Loucy (cell line): Measurements from ENCODE around the gene HIP1.

Source experiments
- H2AFZ ChIP-seq: fragments of 200-600 bp; sonication (generic); 2 replicates; pipeline ENCODE4 v1.6.0; 2016; ENCODE audit warnings: antibody characterized with exemption, mild to moderate bottlenecking, low read length, moderate library complexity
- H3F3A ChIP-seq: fragments of 200-600 bp; 2 replicates; pipeline ENCODE4 v1.6.0; 2016; ENCODE audit warnings: antibody characterized with exemption, low read depth, mild to moderate bottlenecking
- H3K27me3 ChIP-seq: fragments of 200-600 bp; sonication (generic); 2 replicates; pipeline ENCODE4 v1.6.1; 2014; ENCODE audit warnings: low read length, mild to moderate bottlenecking; ENCODE audit not compliant: insufficient read depth, poor library complexity, severe bottlenecking
- H3K36me3 ChIP-seq: fragments of 200-600 bp; sonication (generic); 2 replicates; pipeline ENCODE4 v1.6.1; 2016; ENCODE audit warnings: low read length; ENCODE audit not compliant: insufficient read depth
- H3K4me1 ChIP-seq: fragments of 200-600 bp; sonication (generic); 2 replicates; pipeline ENCODE4 v1.5.1; 2014; ENCODE audit warnings: low read length, mild to moderate bottlenecking; ENCODE audit not compliant: insufficient read depth, poor library complexity, severe bottlenecking
- H3K4me2 ChIP-seq: fragments of 200-600 bp; sonication (generic); 2 replicates; pipeline ENCODE4 v1.6.0; 2014; ENCODE audit warnings: antibody characterized with exemption, low read length, low read depth, mild to moderate bottlenecking; ENCODE audit not compliant: poor library complexity, severe bottlenecking
- H3K4me3 ChIP-seq: fragments of 200-600 bp; sonication (generic); 2 replicates; pipeline ENCODE4 v1.5.1; 2014; ENCODE audit warnings: low read length, mild to moderate bottlenecking, mixed read lengths; ENCODE audit not compliant: poor library complexity, severe bottlenecking
- H3K79me2 ChIP-seq: fragments of 200-600 bp; sonication (generic); 2 replicates; pipeline ENCODE4 v1.6.1; 2014; ENCODE audit warnings: low read length; ENCODE audit not compliant: insufficient read depth
- H3K9ac ChIP-seq: fragments of 200-600 bp; sonication (generic); 2 replicates; pipeline ENCODE4 v1.6.0; 2014; ENCODE audit warnings: mild to moderate bottlenecking, low read depth, low read length, moderate library complexity; ENCODE audit not compliant: poor library complexity, severe bottlenecking
- H3K9me2 ChIP-seq: fragments of 200-600 bp; sonication (generic); replicated peaks from 2 replicates; pipeline ENCODE4 v1.6.1; 2016; ENCODE audit warnings: low read depth, low read length, mixed read lengths
- H3K9me3 ChIP-seq: fragments of 200-600 bp; sonication (generic); 2 replicates; pipeline ENCODE4 v1.6.1; 2014; ENCODE audit warnings: mild to moderate bottlenecking, antibody characterized with exemption, low read length, low read depth; ENCODE audit not compliant: insufficient read depth
- H4K20me1 ChIP-seq: fragments of 200-600 bp; sonication (generic); 2 replicates; pipeline ENCODE4 v1.6.0; 2014; ENCODE audit warnings: antibody characterized with exemption, low read length, mild to moderate bottlenecking; ENCODE audit not compliant: insufficient read depth, poor library complexity, severe bottlenecking
- CTCF ChIP-seq: fragments of 200-600 bp; sonication (generic); conservative IDR thresholded peaks from 2 replicates; pipeline ENCODE4 v1.5.1; 2014; ENCODE audit warnings: mild to moderate bottlenecking, antibody characterized with exemption, low read length
- EZH2phosphoT487 ChIP-seq: fragments of 200-600 bp; IDR thresholded peaks from 2 replicates; pipeline ENCODE4 v1.6.1; 2018; ENCODE audit warnings: antibody characterized with exemption, mild to moderate bottlenecking, moderate library complexity, borderline replicate concordance

Gene HIP1

GRCh38 chr7:75699993-75700392 is 38.7 kb downstream of the HIP1 start:
- H3K4me2 ChIP-seq = no peak overlapping the region
- H3K4me1 ChIP-seq = no peaks in the 10 kb centered on the region
- H3F3A ChIP-seq = no peaks in the 10 kb centered on the region
- H3K27me3 ChIP-seq = no peaks in the 10 kb centered on the region
- TF ChIP-seq CTCF (no peak), EZH2phosphoT487 (no peak)
- no peaks in the 10 kb centered on the region for H4K20me1 ChIP-seq
- H3K9ac ChIP-seq = no peak overlapping the region
- H3K36me3 ChIP-seq = no peaks in the 10 kb centered on the region
- H3K79me2 ChIP-seq = no peaks in the 10 kb centered on the region
- no peak overlapping the region for H3K4me3 ChIP-seq
- no peaks in the 10 kb centered on the region for H3K9me3 ChIP-seq
- H2AFZ ChIP-seq = no peak overlapping the region
- no peaks in the 10 kb centered on the region for H3K9me2 ChIP-seq

DNA sequence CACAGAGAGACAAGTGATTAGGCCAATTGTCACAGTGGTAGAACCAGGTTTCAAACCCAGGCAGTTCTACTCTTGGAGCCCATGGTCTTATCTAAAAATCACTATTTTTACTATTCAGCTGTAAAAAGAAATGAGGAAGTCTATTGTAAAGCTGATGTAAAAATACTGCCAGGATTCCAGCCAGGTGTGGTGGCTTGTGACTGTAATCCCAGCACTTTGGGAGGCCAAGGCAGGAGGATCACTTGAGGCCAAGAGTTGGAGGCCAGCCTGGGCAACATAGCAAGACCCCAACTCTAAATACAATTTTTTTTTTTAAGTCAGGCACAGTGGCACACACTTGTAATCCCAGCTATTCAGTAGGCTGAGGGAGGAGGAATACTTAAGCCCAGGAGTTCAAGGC is 40.4 kb downstream of the HIP1 start:
- Histone ChIP-seq H4K20me1 (no peaks in the 10 kb centered on the region), H3K36me3 (no peaks in the 10 kb centered on the region), H3K9me3 (no peaks in the 10 kb centered on the region), H3K4me2 (no peak overlapping the region), H3K4me1 (no peaks in the 10 kb centered on the region), H3K4me3 (no peak overlapping the region), H3F3A (no peaks in the 10 kb centered on the region), H3K79me2 (no peaks in the 10 kb centered on the region), H2AFZ (no peak overlapping the region), H3K27me3 (no peaks in the 10 kb centered on the region), H3K9ac (no peak overlapping the region), H3K9me2 (no peaks in the 10 kb centered on the region)
- TF ChIP-seq EZH2phosphoT487 = no peak
- TF ChIP-seq CTCF = no peak

GRCh38 chr7:75696263-75697037 is 42.3 kb downstream of the HIP1 start:
- Histone ChIP-seq H3K9me3 (no peaks in the 10 kb centered on the region), H3K79me2 (no peaks in the 10 kb centered on the region), H3K36me3 (no peaks in the 10 kb centered on the region), H3K4me1 (no peaks in the 10 kb centered on the region), H3K4me2 (no peak overlapping the region), H3F3A (no peaks in the 10 kb centered on the region), H3K9ac (no peak overlapping the region), H3K4me3 (no peak overlapping the region), H3K27me3 (no peaks in the 10 kb centered on the region), H4K20me1 (no peaks in the 10 kb centered on the region), H3K9me2 (no peaks in the 10 kb centered on the region), H2AFZ (no peak overlapping the region)
- TF ChIP-seq CTCF (no peak), EZH2phosphoT487 (no peak)
